Astrocyte (in vitro differentiated cells and primary cell): ENCODE data around the gene GNB1. TPM values are rescaled to one million over a fixed set of nuclear protein-coding genes. Genes with fewer than 3 reads are reported as not detected.
"Not testable (repeated sequence)": the region's sequence is repeated elsewhere in the genome, so short reads cannot be mapped to it uniquely, and the experiment has no call there.

Source experiments
- DNase-seq: peaks from one replicate; pipeline ENCODE4 v3.0.0-alpha.2; 2010; ENCODE audit warnings: low read depth
- FAIRE-seq: peaks from 2 replicates; lab custom pipeline; 2011; peaks lifted over from hg19 to GRCh38; lab: Jason Lieb, UNC
- H2AFZ ChIP-seq: 2 replicates; pipeline ENCODE4 v1.6.0; 2012; ENCODE audit warnings: low read depth, low read length, inconsistent platforms
- H3K27ac ChIP-seq: 2 replicates; pipeline ENCODE4 v1.5.1; 2011; ENCODE audit warnings: low read depth, low read length, inconsistent platforms
- H3K27me3 ChIP-seq: 2 replicates; pipeline ENCODE4 v1.6.0; 2011; ENCODE audit warnings: low read length, inconsistent platforms; ENCODE audit not compliant: insufficient read depth
- H3K36me3 ChIP-seq: 2 replicates; pipeline ENCODE4 v1.5.1; 2011; ENCODE audit warnings: low read length, inconsistent platforms; ENCODE audit not compliant: insufficient read depth
- H3K4me1 ChIP-seq: 2 replicates; pipeline ENCODE4 v1.5.1; 2011; ENCODE audit warnings: low read length, inconsistent platforms; ENCODE audit not compliant: insufficient read depth
- H3K4me2 ChIP-seq: 2 replicates; pipeline ENCODE4 v1.6.0; 2012; ENCODE audit warnings: low read length, inconsistent platforms
- H3K4me3 ChIP-seq: 2 replicates; pipeline ENCODE4 v1.5.1; 2011; ENCODE audit warnings: low read depth, mild to moderate bottlenecking, low read length, inconsistent platforms; ENCODE audit not compliant: insufficient read depth
- H3K79me2 ChIP-seq: 2 replicates; pipeline ENCODE4 v1.6.0; 2012; ENCODE audit warnings: mild to moderate bottlenecking, low read length, inconsistent platforms; ENCODE audit not compliant: insufficient read depth
- H3K9ac ChIP-seq: 2 replicates; pipeline ENCODE4 v1.6.0; 2012; ENCODE audit warnings: mild to moderate bottlenecking, low read length, inconsistent platforms
- H3K9me3 ChIP-seq: 2 replicates; pipeline ENCODE4 v1.5.1; 2012; ENCODE audit warnings: low read depth, mild to moderate bottlenecking, low read length, inconsistent platforms; ENCODE audit not compliant: insufficient read depth
- H4K20me1 ChIP-seq: 2 replicates; pipeline ENCODE4 v1.6.0; 2012; ENCODE audit warnings: low read length, inconsistent platforms; ENCODE audit not compliant: insufficient read depth
- H3K27ac Mint-ChIP-seq: one replicate; pipeline ENCODE4 v1.8.0; 2021; ENCODE audit warnings: mild to moderate bottlenecking, mixed read lengths; ENCODE audit not compliant: unreplicated experiment
- H3K27me3 Mint-ChIP-seq: one replicate; pipeline ENCODE4 v1.8.0; 2021; ENCODE audit warnings: low read depth, mixed read lengths; ENCODE audit not compliant: unreplicated experiment
- H3K36me3 Mint-ChIP-seq: one replicate; pipeline ENCODE4 v1.8.0; 2021; ENCODE audit warnings: low read depth, mixed read lengths; ENCODE audit not compliant: unreplicated experiment
- H3K4me1 Mint-ChIP-seq: one replicate; pipeline ENCODE4 v1.8.0; 2021; ENCODE audit warnings: low read depth, mixed read lengths; ENCODE audit not compliant: unreplicated experiment
- H3K4me3 Mint-ChIP-seq: one replicate; pipeline ENCODE4 v1.8.0; 2021; ENCODE audit warnings: mild to moderate bottlenecking, moderate library complexity, mixed read lengths; ENCODE audit not compliant: unreplicated experiment
- H3K9me3 Mint-ChIP-seq: one replicate; pipeline ENCODE4 v1.8.0; 2021; ENCODE audit warnings: mild to moderate bottlenecking, mixed read lengths; ENCODE audit not compliant: unreplicated experiment
- total RNA-seq: library from RNA; stranded (reverse); gene quantifications from 2 replicates; pipeline ENCODE4 v1.2.1, GENCODE V29; 2021

GNB1 gene
- total RNA-seq, 1 donor from 2014 or later, result 602 TPM

DNA sequence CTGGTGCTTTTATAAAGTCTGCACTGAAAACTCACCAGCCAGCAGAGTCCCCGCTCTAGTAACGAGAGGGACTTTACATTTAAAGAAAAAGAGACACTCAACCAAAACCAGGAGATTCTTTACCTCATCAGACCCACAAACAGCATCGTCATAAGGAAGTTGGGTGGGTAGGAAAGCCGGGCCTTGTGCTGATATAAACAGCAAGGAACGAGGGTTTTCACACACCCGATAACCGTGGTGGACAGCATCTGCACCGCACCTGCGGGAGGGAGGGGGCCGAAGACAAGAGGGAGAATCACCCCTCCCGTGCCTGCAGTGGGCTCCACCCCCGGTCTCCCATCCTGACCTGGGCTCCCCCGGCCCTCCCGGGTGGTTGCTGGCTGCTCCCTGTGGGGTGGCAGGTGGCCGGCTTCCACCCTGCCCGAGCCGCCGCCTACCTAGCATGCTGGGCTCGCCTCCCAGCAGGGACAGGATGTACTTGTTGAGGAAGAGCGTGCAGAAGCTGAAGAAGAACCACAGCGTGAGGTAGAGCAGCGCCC is 152.0 kb downstream of the GNB1 start:
- H3K4me3 Mint-ChIP-seq, H3K27me3 ChIP-seq, H3K4me1 ChIP-seq, H3K27me3 Mint-ChIP-seq, H2AFZ ChIP-seq, FAIRE-seq, H3K27ac Mint-ChIP-seq, H3K9ac ChIP-seq, DNase-seq, H4K20me1 ChIP-seq, H3K4me1 Mint-ChIP-seq, H3K4me3 ChIP-seq, H3K36me3 Mint-ChIP-seq, H3K9me3 ChIP-seq, H3K36me3 ChIP-seq, H3K27ac ChIP-seq, H3K4me2 ChIP-seq, H3K9me3 Mint-ChIP-seq: not testable (repeated sequence)
- H3K79me2 ChIP-seq, result peaks cover 17% of the 10 kb centered on the region

GRCh38 chr1:1737675-1738590 is 153.0 kb downstream of the GNB1 start:
- not testable (repeated sequence) for H3K27me3 ChIP-seq, H3K4me1 Mint-ChIP-seq, H3K4me2 ChIP-seq, H3K4me1 ChIP-seq, H3K4me3 Mint-ChIP-seq, H3K4me3 ChIP-seq, H4K20me1 ChIP-seq, H3K9ac ChIP-seq, H3K27ac ChIP-seq, H2AFZ ChIP-seq, DNase-seq, H3K36me3 Mint-ChIP-seq, H3K9me3 ChIP-seq, H3K9me3 Mint-ChIP-seq, H3K27ac Mint-ChIP-seq, H3K27me3 Mint-ChIP-seq, H3K36me3 ChIP-seq, FAIRE-seq
- peaks cover 13% of the 10 kb centered on the region for H3K79me2 ChIP-seq

Other genes with a start within 250 kb of the GNB1 start
- gene CDK11B, start 232.1 kb downstream of the GNB1 start, total RNA-seq, result 21.1 and 23.4 TPM in 2 replicates
- 45.1 and 47.7 TPM in 2 replicates for gene SLC35E2B, start 198.3 kb downstream of the GNB1 start, total RNA-seq
- 30.3 and 35.3 TPM in 2 replicates for gene CDK11A, start 166.7 kb downstream of the GNB1 start, total RNA-seq
- gene NADK, start 112.6 kb downstream of the GNB1 start, total RNA-seq, result 83.7 and 87.6 TPM in 2 replicates
- gene CALML6, start 24.2 kb upstream of the GNB1 start, total RNA-seq, result 0.91 and 1.4 TPM in 2 replicates
- gene TMEM52, start 28.2 kb upstream of the GNB1 start, total RNA-seq, result 0.84 and 1.4 TPM in 2 replicates
- not detected in 2 replicates for gene CFAP74, start 112.7 kb upstream of the GNB1 start, total RNA-seq
- gene GABRD, start 128.3 kb upstream of the GNB1 start, total RNA-seq, result not detected in 2 replicates
- gene PRKCZ, start 159.3 kb upstream of the GNB1 start, total RNA-seq, result 28.6 and 32.6 TPM in 2 replicates